22Rv1 (cell line): Measurements from ENCODE around the gene OARD1.

Experiments used
- H3K27ac ChIP-seq: fragments of 450-650 bp; 2 replicates; pipeline ENCODE4 v1.5.1; 2017
- CTCF ChIP-seq: fragments of 450-650 bp; IDR thresholded peaks from 2 replicates; pipeline ENCODE4 v1.5.1; 2017; ENCODE audit warnings: mild to moderate bottlenecking
- ZFX ChIP-seq: fragments of 450-650 bp; IDR thresholded peaks from 2 replicates; pipeline ENCODE4 v1.6.1; 2017; ENCODE audit warnings: antibody characterized with exemption, borderline replicate concordance

Gene OARD1

DNA sequence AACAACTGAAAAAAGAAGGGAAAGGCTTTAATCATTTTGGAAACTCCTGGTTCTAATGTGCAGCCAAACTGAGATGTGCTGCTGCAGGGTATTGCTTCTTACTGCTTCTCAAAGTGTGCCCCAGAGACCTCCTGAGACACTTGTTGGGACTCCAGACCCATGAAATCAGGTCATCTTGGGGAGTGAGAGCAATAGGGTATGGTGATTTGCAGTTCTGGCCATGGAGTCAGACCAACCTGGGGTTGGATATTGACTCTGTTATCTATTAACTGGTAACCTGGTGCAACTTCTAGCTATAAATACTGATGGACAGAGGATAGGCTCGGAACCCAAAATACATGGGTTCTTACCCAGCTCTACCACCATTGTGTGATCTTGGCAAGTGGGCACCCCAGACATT is 26.1 kb downstream of the OARD1 start:
- TF ChIP-seq CTCF (no peak), ZFX (no peak)
- no peak overlapping the region for H3K27ac ChIP-seq

DNA sequence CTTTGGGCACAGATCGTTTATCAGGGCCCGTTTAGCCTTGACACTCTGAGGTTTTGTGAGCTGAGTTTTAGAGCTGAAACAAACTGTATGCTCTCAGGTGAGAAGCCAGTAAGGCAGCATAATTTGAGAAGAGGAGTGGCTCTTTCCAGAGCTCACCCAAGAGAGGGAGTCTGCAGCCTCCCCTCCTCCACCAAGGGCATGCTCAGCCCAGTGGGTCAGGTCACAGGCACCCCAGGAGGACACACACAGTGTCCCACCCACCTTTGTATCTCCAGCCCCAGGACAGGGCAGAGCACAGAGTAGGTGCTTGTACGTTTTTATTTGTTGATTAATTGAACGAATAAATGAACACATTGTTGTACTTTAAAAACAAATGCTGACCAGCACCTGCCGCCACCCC is 26.5 kb downstream of the OARD1 start:
- no peak overlapping the region for H3K27ac ChIP-seq
- no peak for TF ChIP-seq CTCF
- TF ChIP-seq ZFX: no peak

DNA sequence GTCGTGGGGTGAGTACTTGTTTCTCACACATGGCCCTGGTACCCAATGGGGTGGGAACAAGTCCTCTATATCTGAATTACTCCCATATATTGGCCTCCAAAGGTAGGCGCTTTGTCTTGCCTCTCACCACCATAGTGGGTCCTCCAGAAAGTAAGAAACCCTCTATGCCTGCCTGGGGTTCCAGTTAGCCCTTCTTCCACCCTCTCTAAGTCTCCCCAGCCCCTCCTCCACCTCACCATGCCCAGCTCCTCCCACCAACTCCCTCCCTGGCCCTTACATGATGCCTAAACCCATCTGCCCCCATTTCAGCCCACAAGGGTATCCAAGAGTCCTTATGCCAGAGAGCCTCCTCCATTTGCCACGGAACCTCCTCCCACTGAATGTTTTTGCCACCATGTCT is 29.0 kb downstream of the OARD1 start:
- TF ChIP-seq CTCF: no peak
- TF ChIP-seq ZFX: no peak
- no peak overlapping the region for H3K27ac ChIP-seq

DNA sequence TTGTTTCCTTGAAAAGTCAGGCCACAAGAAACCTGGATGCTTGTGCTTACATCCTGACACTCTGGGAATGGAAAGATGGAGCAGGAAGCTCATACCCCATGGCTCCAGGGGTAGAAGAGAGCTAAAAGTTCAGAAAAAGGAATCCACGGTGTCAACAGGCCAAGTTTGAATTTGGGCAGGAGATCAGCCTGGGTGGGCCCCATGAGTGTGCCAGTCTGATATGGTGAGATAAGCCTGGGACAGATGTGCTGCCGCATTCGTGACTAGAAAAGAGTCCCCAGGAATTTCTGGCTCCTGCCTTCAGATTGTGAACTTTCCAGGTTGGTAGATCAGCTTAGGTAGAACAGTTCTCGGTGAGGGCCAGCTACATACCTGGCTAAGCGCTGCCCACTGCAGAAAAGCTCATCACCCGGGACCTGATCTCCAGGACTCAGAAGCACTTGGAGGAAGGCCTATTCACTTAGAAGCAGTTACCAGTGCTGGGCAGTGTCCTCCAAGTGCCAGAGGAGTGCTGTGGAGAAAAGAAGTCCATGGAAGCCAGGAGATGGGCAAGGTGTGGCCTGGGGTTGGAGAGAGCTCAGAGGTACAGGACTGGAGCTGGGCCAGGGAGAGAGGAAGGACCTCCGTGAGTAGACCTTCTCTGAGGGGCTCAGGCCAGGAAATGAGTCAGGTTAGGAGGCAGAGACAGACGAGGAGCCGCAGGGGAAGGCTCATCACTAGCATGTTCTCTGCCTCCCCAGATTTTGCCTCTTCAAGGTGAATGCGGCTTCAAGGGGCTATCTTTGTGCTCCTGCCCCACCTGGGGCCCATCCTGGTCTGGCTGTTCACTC is 29.7 kb downstream of the OARD1 start, which contains the start of gene TSPO2:
Gene TSPO2, plus strand, starts transcription at position 242 of the 830 bp plus-strand sequence. Its CDS starts 519 bp downstream, at position 761.
- TF ChIP-seq ZFX (no peak), CTCF (no peak)
- H3K27ac ChIP-seq: no peak within 1 kb of the TSS

DNA sequence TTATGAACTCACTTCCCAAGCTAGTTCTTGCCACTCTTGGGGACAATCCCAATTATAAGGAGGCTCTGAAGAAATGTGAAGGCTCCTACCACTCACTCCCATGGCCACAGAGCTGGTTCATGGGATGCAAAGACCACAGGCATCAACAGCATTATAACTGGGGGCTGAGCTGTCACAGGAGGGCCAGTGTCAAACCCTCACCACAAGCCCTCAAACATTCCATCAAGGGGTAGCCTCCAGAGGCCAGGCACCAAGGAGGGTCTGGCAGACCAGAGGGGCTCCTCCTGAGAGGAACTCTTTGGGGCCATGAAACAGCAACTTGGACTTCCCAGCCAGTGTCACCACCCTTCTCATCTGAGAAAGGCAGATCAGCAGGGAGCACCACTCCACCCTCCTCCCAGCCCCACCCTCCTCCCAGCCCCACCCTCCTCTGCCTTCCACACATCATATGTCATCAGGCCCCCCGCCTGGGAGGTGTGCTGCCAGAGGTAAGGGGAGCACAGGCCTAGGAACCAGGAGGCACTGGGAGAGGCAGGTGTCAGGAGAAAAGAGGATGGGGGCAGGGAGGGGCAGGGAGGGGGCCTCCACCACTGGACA is 31.1 kb downstream of the OARD1 start:
- TF ChIP-seq ZFX: no peak
- TF ChIP-seq CTCF: no peak
- no peak overlapping the region for H3K27ac ChIP-seq

DNA sequence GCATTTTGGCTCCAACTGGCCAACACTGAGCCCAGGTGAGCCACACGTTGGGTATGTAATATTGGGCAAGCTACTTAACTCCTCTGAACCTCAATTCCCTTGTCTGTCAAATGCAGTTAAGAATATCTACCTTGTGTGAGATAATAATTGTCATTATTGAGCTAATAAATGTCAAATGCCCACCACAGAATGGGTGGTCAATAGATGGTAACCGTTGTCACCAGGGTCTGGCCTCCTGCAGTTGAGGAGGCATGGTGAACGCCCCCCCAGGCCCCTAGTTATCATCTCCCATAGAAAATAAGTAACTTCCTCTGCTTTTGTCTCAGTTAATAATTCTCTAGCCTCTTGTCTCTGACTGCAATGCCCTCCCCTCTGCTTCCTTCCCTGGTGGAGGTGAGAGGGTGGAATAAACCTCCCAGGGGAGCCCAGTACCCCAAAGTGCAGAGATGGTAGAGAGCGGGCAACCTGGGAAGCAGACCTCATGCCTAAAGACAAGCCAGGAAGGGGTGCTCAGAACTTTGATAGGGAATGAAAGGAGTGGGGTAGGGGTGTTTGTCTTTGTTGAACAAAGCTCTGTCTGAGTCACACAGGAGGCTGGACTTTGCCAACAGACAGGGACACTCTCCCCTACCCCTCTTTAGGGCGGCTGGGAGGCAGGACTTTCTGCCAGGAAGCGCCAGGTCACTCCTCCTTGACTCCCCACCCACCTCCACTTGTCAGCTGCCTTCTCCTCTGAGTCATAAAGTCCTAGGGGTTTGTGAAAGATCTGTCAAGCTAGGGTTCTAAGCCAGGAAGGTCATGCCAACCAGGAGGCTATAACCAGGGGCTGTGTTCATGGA is 31.8 kb downstream of the OARD1 start:
- no peak overlapping the region for H3K27ac ChIP-seq
- TF ChIP-seq ZFX (no peak), CTCF (no peak)
